Activated B cell treated with CpG ODN at 0.5 μM for 24 hours (primary cell): ENCODE data around the gene PREX1. TPM values are rescaled to one million over a fixed set of nuclear protein-coding genes. Genes with fewer than 3 reads are reported as not detected.

ENCODE experiments used
- ATAC-seq: fragments of 200-7000 bp; cut with Tn5 transposase; one replicate; pipeline ENCODE4 v1.10.0; 2021; ENCODE audit warnings: low read depth, mild to moderate bottlenecking, moderate library complexity
- CTCF ChIA-PET: fragments of 350-600 bp; sonication (Branson Sonifier 250); formaldehyde crosslinking; loops from one replicate; lab custom pipeline; 2021; ENCODE audit warnings: antibody characterized with exemption; lab: Charles Lee
- POLR2A ChIA-PET: fragments of 350-600 bp; sonication (Branson Sonifier 250); formaldehyde crosslinking; loops from one replicate; lab custom pipeline; 2021; ENCODE audit warnings: antibody characterized with exemption; lab: Charles Lee
- DNase-seq: peaks from one replicate; pipeline ENCODE4 v3.0.0; 2022
- H3K27ac Mint-ChIP-seq: one replicate; pipeline ENCODE4 v1.8.0; 2020; ENCODE audit warnings: mixed read lengths
- H3K27me3 Mint-ChIP-seq: one replicate; pipeline ENCODE4 v1.8.0; 2021; ENCODE audit warnings: mixed read lengths
- H3K36me3 Mint-ChIP-seq: one replicate; pipeline ENCODE4 v1.8.0; 2021; ENCODE audit warnings: low read depth, mixed read lengths
- H3K4me1 Mint-ChIP-seq: one replicate; pipeline ENCODE4 v1.8.0; 2021; ENCODE audit warnings: mixed read lengths
- H3K4me3 Mint-ChIP-seq: one replicate; pipeline ENCODE4 v1.8.0; 2020; ENCODE audit warnings: mild to moderate bottlenecking, mixed read lengths
- H3K9me3 Mint-ChIP-seq: one replicate; pipeline ENCODE4 v1.8.0; 2020; ENCODE audit warnings: mixed read lengths
- CTCF ChIP-seq: fragments of 200-600 bp; IDR thresholded peaks from one replicate; pipeline ENCODE4 v1.8.0; 2022; ENCODE audit warnings: antibody characterized with exemption, mild to moderate bottlenecking
- intact Hi-C: fragments of 100-400 bp; cut with micrococcal nuclease; formaldehyde crosslinking; loops from one replicate; pipeline ENCODE4 v1.15.1; 2024
- total RNA-seq: library from RNA; stranded (reverse); gene quantifications from 2 replicates; pipeline ENCODE4 v1.2.3, GENCODE V29; 2022

The PREX1 gene
- total RNA-seq, 1 donor from 2014 or later, result 71.4 TPM

GRCh38 chr20:48658198-48658476 is 169.7 kb downstream of the PREX1 start:
- Mint-ChIP-seq H3K4me1 (peaks cover 5% of the 10 kb centered on the region), H3K36me3 (peaks cover 93% of the 10 kb centered on the region), H3K9me3 (peaks cover 4% of the 10 kb centered on the region), H3K4me3 (no peak overlapping the region), H3K27me3 (no peaks in the 10 kb centered on the region), H3K27ac (no peak overlapping the region)
- ATAC-seq, result peak; percentile 18
- no peak for TF ChIP-seq CTCF
- no peak for DNase-seq
- intact Hi-C loops, result no loop called here
- POLR2A ChIA-PET, result interaction anchor here (1.0 to 2.2 kb wide), 4 partner anchors 169 to 252 kb away, joined by 3 to 15 read pairs (median 6); no protein-coding TSS in a partner anchor
- CTCF ChIA-PET, result interaction anchor here (0.9 to 3.8 kb wide), 34 partner anchors 9 to 292 kb away, joined by 3 to 129 read pairs (median 4); partner anchors contain the start of gene PREX1

- no peaks in the 10 kb centered on the region for H3K27me3 Mint-ChIP-seq
- peaks cover 4% of the 10 kb centered on the region for H3K9me3 Mint-ChIP-seq
- ChIA-PET POLR2A (interaction anchor here (1.0 to 2.2 kb wide), 4 partner anchors 169 to 253 kb away, joined by 3 to 15 read pairs (median 6); no protein-coding TSS in a partner anchor), CTCF (interaction anchor here (0.6 to 3.8 kb wide), 48 partner anchors 9 to 292 kb away, joined by 3 to 129 read pairs (median 4); partner anchors contain the start of gene PREX1)
- H3K4me1 Mint-ChIP-seq, result peaks cover 5% of the 10 kb centered on the region
- peak; percentile 78 for TF ChIP-seq CTCF
- DNase-seq (peak; percentile 46), ATAC-seq (peak; percentile 95)
- no peak overlapping the region for H3K27ac Mint-ChIP-seq
- H3K36me3 Mint-ChIP-seq, result peaks cover 93% of the 10 kb centered on the region
- intact Hi-C loops, result loop anchor here (1.0 to 2.0 kb wide), 5 partner anchors 131 to 292 kb away; partner anchors contain the start of gene PREX1
- no peak overlapping the region for H3K4me3 Mint-ChIP-seq
Measured at GRCh38 chr20:48657426-48658197, 170.2 kb downstream of the PREX1 start.

GRCh38 chr20:48656661-48657211 is 171.1 kb downstream of the PREX1 start:
- intact Hi-C loops, result loop anchor here (1.0 to 2.0 kb wide), 5 partner anchors 132 to 293 kb away; partner anchors contain the start of gene PREX1
- H3K27me3 Mint-ChIP-seq, result no peaks in the 10 kb centered on the region
- CTCF ChIA-PET, result interaction anchor here (0.7 to 3.8 kb wide), 20 partner anchors 9 to 251 kb away, joined by 3 to 129 read pairs (median 5); no protein-coding TSS in a partner anchor
- H3K36me3 Mint-ChIP-seq, result peaks cover 93% of the 10 kb centered on the region
- no peak overlapping the region for H3K27ac Mint-ChIP-seq
- POLR2A ChIA-PET, result interaction anchor here (2.2 kb wide), 1 partner anchor 248 kb away, joined by 15 read pairs; no protein-coding TSS in a partner anchor
- H3K9me3 Mint-ChIP-seq, result peaks cover 4% of the 10 kb centered on the region
- DNase-seq, result no peak
- H3K4me3 Mint-ChIP-seq, result no peak overlapping the region
- H3K4me1 Mint-ChIP-seq, result peaks cover 5% of the 10 kb centered on the region
- no peak for TF ChIP-seq CTCF
- no peak for ATAC-seq

GRCh38 chr20:48656137-48656536 is 171.7 kb downstream of the PREX1 start:
- no peak for ATAC-seq
- Mint-ChIP-seq H3K4me3 (no peak overlapping the region), H3K4me1 (peaks cover 5% of the 10 kb centered on the region), H3K27me3 (no peaks in the 10 kb centered on the region), H3K36me3 (peaks cover 96% of the 10 kb centered on the region), H3K9me3 (peaks cover 4% of the 10 kb centered on the region), H3K27ac (no peak overlapping the region)
- ChIA-PET POLR2A (interaction anchor here (0.6 kb wide), 1 partner anchor 657 kb away, joined by 3 read pairs; no protein-coding TSS in a partner anchor), CTCF (interaction anchor here (1.3 to 3.8 kb wide), 5 partner anchors 28 to 252 kb away, joined by 3 to 129 read pairs (median 9); no protein-coding TSS in a partner anchor)
- intact Hi-C loops, result loop anchor here (2.0 kb wide), 2 partner anchors 133 to 171 kb away; partner anchors contain the start of gene PREX1
- DNase-seq, result no peak
- no peak for TF ChIP-seq CTCF

- no peaks in the 10 kb centered on the region for H3K9me3 Mint-ChIP-seq
- peaks cover 97% of the 10 kb centered on the region for H3K36me3 Mint-ChIP-seq
- ChIA-PET CTCF (interaction anchor here (0.6 kb wide), 1 partner anchor 251 kb away, joined by 4 read pairs; no protein-coding TSS in a partner anchor), POLR2A (no interaction called here)
- no peak for TF ChIP-seq CTCF
- no peak for DNase-seq
- no peak overlapping the region for H3K4me3 Mint-ChIP-seq
- ATAC-seq, result no peak
- H3K4me1 Mint-ChIP-seq, result peaks cover 5% of the 10 kb centered on the region
- H3K27me3 Mint-ChIP-seq, result no peaks in the 10 kb centered on the region
- H3K27ac Mint-ChIP-seq, result no peak overlapping the region
- intact Hi-C loops, result no loop called here
Measured at GRCh38 chr20:48653706-48654051, 174.1 kb downstream of the PREX1 start.
